ENCODE results near the gene TTC23.

The TTC23 gene

DNA sequence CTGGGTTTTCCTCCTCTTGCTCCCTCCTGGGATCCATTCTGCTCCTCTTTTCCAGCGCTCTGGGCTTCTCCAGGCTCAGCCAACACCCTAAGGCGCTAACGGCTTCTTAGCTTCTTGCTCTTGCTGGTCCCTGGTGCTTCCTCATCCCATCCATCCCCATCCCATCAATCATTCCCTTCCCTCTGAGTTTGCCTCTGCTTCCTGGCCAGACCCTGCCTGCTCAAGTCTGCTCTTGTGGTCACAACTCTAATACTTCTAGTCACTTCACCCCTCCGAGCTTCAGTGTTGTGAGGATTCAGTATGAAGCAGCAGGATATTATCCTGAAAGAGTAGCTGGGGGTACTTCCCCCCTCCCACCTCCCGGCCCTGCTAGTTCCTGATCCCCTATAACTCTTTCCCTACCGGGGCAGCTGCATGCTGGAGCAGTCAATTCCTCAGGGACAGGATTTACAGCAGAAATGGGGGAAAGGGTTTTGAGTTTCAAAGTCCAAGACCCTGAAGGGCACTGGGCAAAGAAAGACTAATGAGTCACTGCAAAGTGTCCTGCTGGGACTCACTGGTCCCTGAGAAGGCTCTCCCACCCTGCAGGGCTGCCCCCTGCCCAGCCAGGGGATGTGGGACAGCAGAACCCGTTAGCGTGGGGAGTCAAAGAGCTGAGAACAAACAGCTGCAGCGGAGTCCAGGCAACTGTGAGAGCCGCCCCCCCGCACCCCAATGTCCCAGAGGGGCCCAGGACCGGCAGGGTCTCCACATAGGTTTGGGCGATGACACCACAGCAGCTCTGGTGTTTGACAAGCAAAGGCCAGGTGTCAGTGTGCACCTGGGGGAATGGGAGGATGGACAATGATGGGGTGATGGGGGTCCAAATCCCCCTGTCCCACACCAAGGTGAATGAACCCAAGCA lies 146.8 kb downstream of the TTC23 start:
- DNase-seq (ENCODE audit: low read depth, low spot score), result no peak

DNA sequence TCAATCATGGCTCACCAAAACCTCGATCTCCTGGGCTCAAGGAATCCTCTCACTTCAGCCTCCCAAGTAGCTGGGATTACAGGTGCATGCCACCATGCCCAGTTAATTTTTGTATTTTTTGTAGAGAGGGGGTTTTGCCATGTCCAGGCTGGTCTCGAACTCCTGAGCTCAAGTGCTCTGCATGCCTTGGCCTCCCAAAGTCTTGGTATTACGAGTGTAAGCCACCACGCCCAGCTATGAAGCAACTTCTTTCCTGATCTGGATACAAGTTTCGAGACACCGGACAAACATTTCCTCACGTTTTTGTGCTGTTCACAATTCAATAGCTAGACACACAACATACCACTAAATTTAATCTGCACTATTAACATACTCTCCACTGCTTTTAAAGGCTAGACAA lies 147.9 kb downstream of the TTC23 start:
- no peak for DNase-seq (ENCODE audit: low read depth, low spot score)

DNA sequence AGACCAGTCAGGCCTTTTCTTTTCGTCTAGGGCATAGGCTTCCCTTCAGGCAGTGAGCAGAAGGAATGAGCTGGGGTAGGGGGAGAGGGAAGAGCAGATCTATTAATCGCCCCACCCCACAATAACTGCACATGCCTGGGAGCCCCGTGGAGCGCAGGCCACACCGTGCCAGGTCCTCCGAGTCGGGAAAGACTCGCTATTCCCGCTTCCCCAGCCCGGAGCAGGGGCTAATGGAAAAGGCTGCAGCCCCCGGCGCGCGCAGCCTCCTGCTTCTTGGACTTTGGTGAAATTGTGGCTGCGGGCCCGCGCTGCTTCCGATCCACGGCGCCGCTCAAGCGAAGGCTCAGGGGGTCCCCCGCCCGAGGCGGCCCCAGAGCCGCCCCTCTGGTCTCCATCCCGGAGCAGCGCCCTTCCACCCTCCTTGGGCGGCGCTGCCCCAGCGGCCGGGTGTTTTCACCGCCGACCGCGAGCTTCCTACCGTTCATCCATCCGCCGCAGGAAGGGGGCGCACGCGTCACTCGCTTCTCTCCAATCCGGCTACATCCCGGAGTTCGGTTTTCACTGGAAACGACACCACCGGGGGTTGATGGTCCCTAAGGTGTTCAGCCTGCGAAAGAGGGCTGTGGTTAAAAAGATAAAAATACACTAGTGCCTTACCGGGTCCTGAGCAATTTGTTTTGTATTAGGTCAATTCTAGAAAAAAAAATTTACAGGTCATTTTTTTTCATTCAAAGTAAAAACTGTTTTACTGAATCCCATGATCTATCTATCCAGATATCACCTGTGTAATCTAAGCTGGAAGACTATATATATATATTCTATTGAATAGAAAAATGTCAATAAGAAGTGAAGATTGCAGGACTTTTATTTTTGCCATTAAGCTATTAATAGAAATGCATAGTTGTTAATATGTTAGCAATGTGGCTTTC lies 148.9 kb downstream of the TTC23 start:
- no peak for DNase-seq (ENCODE audit: low read depth, low spot score)

DNA sequence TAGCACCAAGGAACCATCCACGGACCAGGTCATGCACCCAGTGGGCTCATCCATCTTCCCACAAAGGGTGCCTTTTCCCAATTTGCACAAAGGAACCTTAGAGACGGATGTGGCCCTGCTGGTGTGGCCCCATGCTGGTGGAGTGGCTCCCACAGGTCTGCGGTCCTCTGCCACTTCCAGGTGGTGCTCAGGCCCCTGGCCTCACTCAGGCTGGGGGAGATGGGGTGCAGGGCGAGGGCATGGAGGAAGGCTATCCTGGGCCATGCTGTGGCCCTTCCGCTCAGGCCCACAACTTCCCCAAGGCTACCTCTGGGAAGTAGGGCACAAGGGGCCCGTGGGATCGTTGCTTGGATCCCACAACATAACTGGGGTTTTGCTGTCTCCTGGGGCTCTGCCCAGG lies 149.7 kb downstream of the TTC23 start:
- DNase-seq (ENCODE audit: low read depth, low spot score), result no peak

DNA sequence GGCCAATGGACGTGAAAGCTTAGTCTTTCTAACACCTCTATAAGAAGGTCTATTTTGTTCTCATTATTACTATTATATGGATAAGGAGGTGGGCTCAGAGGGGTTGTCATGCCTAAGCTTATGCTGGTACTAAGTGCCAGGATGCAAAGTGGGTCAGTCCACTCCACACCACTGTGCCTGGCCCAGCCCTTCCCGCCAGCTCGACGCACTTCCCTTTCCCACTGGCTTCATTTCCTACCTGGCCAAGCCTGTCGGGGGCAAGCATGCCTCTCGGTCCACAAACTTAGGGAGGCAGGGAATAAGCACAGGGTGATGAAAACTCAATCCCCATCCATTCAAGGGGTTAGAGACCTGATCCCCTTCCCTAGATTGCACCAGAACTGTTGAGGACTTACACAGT lies 150.4 kb downstream of the TTC23 start:
- DNase-seq (ENCODE audit: low read depth, low spot score), result no peak

DNA sequence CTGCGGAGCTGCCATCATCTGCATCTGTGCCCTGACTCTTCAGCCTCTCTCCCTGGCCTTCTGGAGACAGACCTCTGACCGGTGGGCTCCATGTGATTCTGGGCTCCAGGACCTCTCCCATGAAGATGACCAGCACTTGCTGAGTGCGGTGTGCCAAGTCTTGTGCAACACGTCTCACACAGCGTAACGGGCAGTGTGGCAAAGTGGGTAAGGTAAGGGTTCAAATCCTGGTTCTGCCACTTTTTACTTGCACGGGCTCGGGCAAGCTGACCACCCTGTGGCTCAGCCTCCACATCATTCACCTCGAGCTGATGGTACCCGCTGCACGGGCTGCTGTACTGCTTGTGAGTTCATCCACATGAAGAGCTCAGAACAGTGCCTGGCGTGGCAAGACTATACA lies 151.0 kb downstream of the TTC23 start:
- DNase-seq (ENCODE audit: low read depth, low spot score), result no peak

DNA sequence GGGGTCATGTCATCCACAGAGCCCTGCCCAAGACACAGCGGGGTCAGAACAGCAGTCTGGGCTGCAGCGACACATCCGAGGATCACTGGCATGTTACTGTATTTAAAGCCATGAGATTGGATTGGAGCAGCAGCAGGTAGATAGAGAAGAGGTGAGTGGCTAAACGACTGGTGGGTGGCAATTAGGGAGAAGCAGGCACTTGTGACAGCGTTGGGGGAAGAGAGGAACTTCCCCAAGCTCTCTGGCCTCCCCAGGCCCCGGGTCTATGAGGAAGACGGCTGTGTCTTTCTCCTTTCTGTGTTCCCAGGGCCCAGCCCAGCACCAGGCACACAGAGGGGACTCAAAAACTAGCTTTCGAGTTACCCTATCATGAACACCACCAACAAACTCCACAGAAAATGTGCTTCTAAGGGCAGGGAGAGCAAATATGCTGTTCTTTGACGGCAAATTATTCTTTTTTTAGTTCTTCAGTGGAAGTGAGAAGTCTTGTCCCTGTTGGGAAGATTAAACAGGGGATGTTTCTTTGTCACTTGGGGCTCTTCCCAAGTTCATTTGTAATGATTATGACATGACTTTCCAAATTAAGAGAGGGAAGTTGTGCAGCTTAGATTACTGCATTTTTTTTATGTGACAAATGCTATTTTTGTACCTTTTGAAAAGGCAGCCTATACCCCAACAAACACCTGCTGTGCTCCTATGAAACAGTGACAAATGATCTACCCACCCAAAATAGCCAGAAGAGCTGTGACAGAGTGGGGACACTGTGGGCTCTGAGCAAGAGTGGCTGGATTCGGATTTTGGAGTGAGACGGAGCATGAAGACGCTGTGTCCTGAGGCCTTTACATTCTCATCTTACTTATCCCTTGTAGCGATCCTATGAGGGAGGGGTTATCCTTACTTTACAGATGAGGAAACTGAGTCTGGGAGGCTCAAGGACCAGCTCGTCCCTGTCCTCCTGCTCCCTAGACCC lies 151.7 kb downstream of the TTC23 start:
- no peak for DNase-seq (ENCODE audit: low read depth, low spot score)

DNA sequence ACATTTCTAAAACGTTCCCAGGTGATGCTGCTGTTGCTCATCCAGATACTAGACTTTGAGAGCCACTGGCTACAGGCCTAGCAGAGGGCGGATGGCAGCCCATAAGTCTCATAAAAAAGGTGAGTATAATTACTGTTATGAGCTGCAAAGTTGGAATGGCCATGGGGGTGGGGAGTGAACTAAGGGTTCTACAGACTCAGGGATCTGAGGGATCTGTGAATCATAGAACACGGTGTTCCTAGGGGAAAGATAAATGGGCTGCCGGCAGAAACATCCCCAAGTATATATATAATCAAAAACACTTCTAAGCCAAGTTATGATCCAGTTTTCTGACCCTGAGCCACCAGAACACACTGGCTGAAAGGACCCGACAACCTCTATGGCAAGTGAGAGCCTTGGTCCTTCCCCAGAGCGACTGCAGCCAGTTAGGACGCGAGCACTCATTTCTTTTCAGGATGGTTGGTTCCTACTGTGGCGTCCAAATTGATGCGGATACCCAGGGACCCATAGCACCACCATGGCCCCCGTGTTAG lies 152.4 kb downstream of the TTC23 start:
- DNase-seq (ENCODE audit: low read depth, low spot score), result no peak

DNA sequence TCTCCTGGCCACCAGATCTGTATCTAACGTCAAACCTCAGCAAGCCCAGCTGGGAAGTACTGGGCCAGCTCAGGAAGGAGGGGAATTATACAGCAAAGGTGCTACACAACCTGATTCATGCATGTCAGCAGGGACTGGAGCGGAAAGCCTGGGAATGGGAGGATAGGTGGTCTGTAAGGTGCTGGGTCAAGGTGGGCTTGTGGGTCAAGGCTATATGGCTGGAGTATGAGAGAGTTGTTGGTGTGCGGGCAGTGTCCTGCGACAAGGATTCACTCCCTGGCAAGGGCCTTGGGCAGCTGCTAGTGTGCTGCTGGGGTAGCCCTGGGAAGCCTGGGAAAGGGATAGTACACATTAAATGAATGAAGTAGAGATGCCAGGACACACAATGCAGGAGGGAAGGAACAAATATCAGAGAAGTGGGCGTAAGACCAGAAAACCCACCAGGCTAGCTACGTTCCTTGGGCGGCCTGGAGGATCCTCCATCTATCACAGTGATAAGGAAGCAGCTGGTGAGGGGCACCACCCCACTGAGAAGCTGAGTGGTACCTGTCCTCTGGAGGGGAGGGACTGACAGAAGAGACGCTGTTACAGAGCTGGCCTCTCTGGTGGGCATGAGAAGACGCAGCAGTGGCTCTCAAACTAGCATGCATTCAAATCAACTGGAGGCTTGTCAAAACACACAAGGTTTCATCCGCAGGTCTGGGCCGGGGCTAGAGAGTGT lies 153.0 kb downstream of the TTC23 start:
- no peak for DNase-seq (ENCODE audit: low read depth, low spot score)

DNA sequence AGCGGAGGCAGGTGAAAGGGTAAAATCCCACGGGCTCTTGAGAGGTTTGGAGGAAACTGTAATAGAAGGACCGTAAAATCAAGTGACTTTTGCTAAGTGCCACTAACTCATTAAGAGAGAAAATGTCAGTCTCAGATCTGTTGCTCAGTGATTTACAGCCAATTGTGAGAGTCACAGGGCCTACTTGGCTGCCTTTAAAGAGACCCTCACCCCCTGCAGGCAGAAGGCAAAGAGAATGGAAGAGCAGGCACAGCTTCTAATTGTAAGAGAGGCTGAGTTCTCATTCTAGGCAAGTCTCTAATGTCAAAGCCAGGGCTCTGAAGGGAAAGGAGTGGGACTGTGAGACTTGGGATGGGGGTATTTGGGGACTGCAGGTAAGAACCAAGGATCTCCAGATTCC lies 153.8 kb downstream of the TTC23 start:
- DNase-seq (ENCODE audit: low read depth, low spot score), result no peak

DNA sequence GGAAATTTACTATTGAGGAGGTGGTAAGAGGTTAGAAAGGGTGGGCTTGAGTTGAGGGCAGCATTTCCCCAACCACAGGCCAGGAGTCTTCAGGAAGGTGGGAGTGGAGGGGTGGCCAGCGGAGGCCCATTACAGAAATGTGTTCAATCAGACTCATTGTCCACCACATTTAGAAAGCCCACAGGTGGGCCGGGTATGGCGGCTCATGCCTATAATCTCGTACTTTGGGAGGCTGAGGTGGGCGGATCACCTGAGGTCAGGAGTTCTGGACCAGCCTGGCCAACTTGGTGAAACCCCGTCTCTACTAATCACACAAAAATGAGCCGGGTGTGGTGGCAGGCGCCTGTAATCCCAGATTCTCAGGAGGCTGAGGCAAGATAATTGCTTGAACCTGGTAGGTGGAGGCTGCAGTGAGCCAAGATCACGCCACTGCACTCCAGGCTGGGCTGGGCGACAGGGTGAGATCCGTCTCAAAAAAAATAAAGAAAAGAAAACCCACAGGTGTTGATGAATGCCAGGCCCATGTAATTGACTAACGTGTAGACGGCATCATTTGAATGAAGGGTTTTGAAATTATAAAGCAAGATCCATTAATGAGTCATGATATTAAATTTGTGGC lies 156.7 kb downstream of the TTC23 start:
- DNase-seq (ENCODE audit: low read depth, low spot score), result no peak

DNA sequence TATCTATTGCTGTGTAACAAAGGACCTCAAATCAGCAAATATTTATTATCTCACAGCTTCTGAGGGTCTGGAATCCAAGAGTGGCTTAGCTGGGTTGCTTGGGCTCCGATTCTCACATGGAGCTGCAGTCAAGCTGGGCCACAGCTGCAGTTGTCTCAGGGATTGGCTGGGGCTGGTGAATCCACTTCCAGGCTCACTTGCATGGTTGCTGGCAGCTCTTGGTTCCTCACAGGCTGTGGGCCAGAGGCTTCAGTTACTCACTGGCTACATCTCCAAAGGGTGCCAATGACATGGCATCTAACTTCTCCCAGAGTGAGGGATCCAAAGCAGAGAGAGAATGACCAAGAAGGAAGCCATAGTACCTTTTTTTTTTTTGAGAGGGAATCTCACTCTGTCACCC lies 158.4 kb downstream of the TTC23 start:
- no peak for DNase-seq (ENCODE audit: low read depth, low spot score)

DNA sequence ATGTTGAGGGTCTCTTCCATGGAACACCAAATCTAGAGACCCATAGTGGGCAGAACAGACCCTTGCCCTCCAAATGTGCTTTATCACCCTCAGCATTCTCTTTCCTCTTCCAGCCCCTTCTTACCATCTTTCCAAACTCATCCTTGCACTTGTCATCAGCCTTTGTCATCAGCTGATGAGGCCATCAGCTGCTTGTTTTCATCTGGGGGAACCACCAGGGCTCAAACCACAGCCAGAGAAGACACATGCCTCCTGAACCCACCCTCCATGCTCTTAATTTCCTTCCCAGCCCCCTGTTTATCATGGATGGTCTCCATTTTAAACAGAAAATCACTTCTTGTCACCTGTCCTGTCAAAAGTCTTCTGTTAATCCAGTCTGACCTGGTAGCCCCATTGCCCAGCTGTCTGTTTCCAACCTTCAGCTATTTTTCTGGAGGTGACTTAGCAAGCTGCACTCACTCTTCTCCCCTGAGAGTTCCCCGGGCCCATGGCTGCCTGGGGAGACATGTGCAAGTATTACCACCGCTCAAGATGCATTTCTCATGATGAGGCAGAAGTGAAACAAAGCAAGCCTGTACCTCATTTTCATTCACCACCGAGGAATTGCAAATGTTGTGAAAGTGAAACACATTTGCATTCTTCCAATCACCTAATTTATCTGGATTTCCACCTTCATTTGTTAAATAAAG lies 159.2 kb downstream of the TTC23 start:
- no peak for DNase-seq (ENCODE audit: low read depth, low spot score)

DNA sequence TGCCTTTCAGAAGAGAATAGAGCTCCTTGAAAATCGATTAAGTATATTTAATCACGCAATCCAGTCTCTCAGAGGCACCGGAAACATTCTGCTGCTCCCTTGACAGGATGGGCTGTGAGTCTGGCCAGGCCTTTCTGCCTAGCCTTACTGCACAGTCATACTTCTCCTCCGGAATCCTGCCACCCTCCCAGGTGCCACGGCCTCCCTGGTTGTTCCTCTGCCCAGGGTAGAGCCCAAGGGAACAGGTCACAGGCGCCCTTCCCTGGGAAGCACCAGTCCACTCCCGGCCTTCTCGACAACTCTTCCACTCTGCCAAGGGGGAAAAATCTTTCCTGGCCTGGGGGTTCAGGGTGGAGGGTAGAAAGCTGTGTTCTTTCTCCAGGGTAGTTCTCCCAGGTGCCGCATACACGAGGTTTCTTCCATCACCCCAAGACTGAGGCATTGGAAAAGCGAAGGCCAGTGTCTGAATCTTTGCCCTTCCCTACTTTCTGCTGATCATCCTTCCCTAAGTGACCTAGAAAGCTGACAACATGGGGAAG lies 161.9 kb downstream of the TTC23 start:
- DNase-seq (ENCODE audit: low read depth, low spot score), result no peak

DNA sequence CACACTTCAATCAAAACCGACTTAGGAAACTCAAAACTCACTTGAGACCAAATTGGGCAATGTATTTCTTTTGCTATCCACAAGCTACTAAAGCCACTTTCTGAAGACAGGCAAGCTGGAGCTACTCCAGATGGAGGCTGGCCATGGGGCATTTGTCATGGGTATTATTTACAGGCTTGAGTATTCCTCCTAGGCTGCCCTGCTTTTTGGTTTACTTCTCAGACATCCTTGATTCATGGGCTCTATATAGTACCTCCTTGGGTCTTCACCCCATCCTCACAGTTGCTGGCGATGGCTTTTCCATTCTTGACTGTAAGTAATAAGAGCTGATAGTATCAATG lies 163.1 kb downstream of the TTC23 start:
- no peak for DNase-seq (ENCODE audit: low read depth, low spot score)
